ENCODE measurements around the gene FAM162A.

The FAM162A gene

GRCh38 chr3:122451371-122451770 lies 67.4 kb downstream of the FAM162A start:
- Histone ChIP-seq H3K4me2 (ENCODE audit: low read length) (no peak overlapping the region), H3K36me3 (replicated peaks; ENCODE audit: low read depth, low read length) (peaks cover 26% of the 10 kb centered on the region), H3K4me3 (ENCODE audit: low read length) (no peak overlapping the region), H3K27ac (ENCODE audit: low read length) (no peak overlapping the region), H3K9me3 (ENCODE audit: insufficient read depth, low read length) (no peaks in the 10 kb centered on the region), H3K4me1 (ENCODE audit: low read length) (peaks cover 3% of the 10 kb centered on the region), H2AFZ (ENCODE audit: low read depth, low read length) (no peak overlapping the region), H3K9ac (ENCODE audit: low read length) (no peak overlapping the region), H3K79me2 (ENCODE audit: low read length) (no peaks in the 10 kb centered on the region), H4K20me1 (ENCODE audit: insufficient read depth, low read length) (no peaks in the 10 kb centered on the region), H3K27me3 (ENCODE audit: low read depth, low read length) (no peaks in the 10 kb centered on the region)
- TF ChIP-seq, protein P1, sequence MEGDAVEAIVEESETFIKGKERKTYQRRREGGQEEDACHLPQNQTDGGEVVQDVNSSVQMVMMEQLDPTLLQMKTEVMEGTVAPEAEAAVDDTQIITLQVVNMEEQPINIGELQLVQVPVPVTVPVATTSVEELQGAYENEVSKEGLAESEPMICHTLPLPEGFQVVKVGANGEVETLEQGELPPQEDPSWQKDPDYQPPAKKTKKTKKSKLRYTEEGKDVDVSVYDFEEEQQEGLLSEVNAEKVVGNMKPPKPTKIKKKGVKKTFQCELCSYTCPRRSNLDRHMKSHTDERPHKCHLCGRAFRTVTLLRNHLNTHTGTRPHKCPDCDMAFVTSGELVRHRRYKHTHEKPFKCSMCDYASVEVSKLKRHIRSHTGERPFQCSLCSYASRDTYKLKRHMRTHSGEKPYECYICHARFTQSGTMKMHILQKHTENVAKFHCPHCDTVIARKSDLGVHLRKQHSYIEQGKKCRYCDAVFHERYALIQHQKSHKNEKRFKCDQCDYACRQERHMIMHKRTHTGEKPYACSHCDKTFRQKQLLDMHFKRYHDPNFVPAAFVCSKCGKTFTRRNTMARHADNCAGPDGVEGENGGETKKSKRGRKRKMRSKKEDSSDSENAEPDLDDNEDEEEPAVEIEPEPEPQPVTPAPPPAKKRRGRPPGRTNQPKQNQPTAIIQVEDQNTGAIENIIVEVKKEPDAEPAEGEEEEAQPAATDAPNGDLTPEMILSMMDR (IDR thresholded peaks at IDR 0.05; ENCODE audit: low read depth, low read length), result no peak
- TF ChIP-seq EZH2phosphoT487 (IDR thresholded peaks at IDR 0.05; ENCODE audit: low read depth), result no peak

GRCh38 chr3:122456074-122456473 lies 72.1 kb downstream of the FAM162A start:
- no peak overlapping the region for H3K4me3 ChIP-seq (ENCODE audit: low read length)
- peaks cover 38% of the 10 kb centered on the region for H3K36me3 ChIP-seq (replicated peaks; ENCODE audit: low read depth, low read length)
- H3K27ac ChIP-seq (ENCODE audit: low read length), result no peak overlapping the region
- no peaks in the 10 kb centered on the region for H4K20me1 ChIP-seq (ENCODE audit: insufficient read depth, low read length)
- no peaks in the 10 kb centered on the region for H3K9me3 ChIP-seq (ENCODE audit: insufficient read depth, low read length)
- no peaks in the 10 kb centered on the region for H3K79me2 ChIP-seq (ENCODE audit: low read length)
- no peak overlapping the region for H3K9ac ChIP-seq (ENCODE audit: low read length)
- no peak overlapping the region for H3K4me2 ChIP-seq (ENCODE audit: low read length)
- H3K4me1 ChIP-seq (ENCODE audit: low read length), result peaks cover 9% of the 10 kb centered on the region
- no peaks in the 10 kb centered on the region for H3K27me3 ChIP-seq (ENCODE audit: low read depth, low read length)
- TF ChIP-seq, protein P1 (IDR thresholded peaks at IDR 0.05; ENCODE audit: low read depth, low read length), result no peak
- TF ChIP-seq EZH2phosphoT487 (IDR thresholded peaks at IDR 0.05; ENCODE audit: low read depth), result no peak
- H2AFZ ChIP-seq (ENCODE audit: low read depth, low read length), result no peak overlapping the region

- H3K9me3 ChIP-seq (ENCODE audit: insufficient read depth, low read length), result no peaks in the 10 kb centered on the region
- H3K27ac ChIP-seq (ENCODE audit: low read length), result no peak overlapping the region
- H3K4me1 ChIP-seq (ENCODE audit: low read length), result peaks cover 9% of the 10 kb centered on the region
- peaks cover 46% of the 10 kb centered on the region for H3K36me3 ChIP-seq (replicated peaks; ENCODE audit: low read depth, low read length)
- TF ChIP-seq, protein P1 (IDR thresholded peaks at IDR 0.05; ENCODE audit: low read depth, low read length), result no peak
- TF ChIP-seq EZH2phosphoT487 (IDR thresholded peaks at IDR 0.05; ENCODE audit: low read depth), result no peak
- no peak overlapping the region for H3K9ac ChIP-seq (ENCODE audit: low read length)
- no peak overlapping the region for H2AFZ ChIP-seq (ENCODE audit: low read depth, low read length)
- H3K79me2 ChIP-seq (ENCODE audit: low read length), result no peaks in the 10 kb centered on the region
- H3K27me3 ChIP-seq (ENCODE audit: low read depth, low read length), result no peaks in the 10 kb centered on the region
- no peak overlapping the region for H3K4me2 ChIP-seq (ENCODE audit: low read length)
- H3K4me3 ChIP-seq (ENCODE audit: low read length), result no peak overlapping the region
- H4K20me1 ChIP-seq (ENCODE audit: insufficient read depth, low read length), result no peaks in the 10 kb centered on the region
Measured at GRCh38 chr3:122457706-122458105, 73.7 kb downstream of the FAM162A start.

DNA sequence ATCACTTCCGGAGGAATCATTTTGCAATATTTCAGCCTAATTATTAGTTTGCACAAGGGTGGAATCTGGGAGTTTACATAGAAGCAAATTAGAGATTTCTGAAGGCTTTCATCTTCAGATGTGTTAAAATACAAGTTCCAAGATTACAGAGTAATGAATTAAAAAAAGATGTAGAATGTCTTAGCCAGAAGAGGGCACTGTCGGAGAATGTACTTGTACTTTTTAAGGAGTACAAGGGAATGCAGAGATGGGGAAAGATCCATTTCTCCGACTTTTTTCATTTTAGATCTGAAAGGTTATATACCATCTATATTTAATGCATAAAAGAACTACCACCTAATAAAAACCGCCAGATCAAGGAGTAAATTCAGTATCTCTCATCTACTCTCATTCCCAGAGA lies 75.0 kb downstream of the FAM162A start:
- H3K79me2 ChIP-seq (ENCODE audit: low read length), result no peaks in the 10 kb centered on the region
- H3K36me3 ChIP-seq (replicated peaks; ENCODE audit: low read depth, low read length), result peaks cover 43% of the 10 kb centered on the region
- H3K4me1 ChIP-seq (ENCODE audit: low read length), result peaks cover 9% of the 10 kb centered on the region
- H3K27me3 ChIP-seq (ENCODE audit: low read depth, low read length), result no peaks in the 10 kb centered on the region
- H3K4me3 ChIP-seq (ENCODE audit: low read length), result no peak overlapping the region
- H3K9me3 ChIP-seq (ENCODE audit: insufficient read depth, low read length), result no peaks in the 10 kb centered on the region
- H2AFZ ChIP-seq (ENCODE audit: low read depth, low read length), result no peak overlapping the region
- TF ChIP-seq EZH2phosphoT487 (IDR thresholded peaks at IDR 0.05; ENCODE audit: low read depth), result no peak
- TF ChIP-seq, protein P1 (IDR thresholded peaks at IDR 0.05; ENCODE audit: low read depth, low read length), result peak; percentile 76
- H4K20me1 ChIP-seq (ENCODE audit: insufficient read depth, low read length), result no peaks in the 10 kb centered on the region
- no peak overlapping the region for H3K4me2 ChIP-seq (ENCODE audit: low read length)
- H3K9ac ChIP-seq (ENCODE audit: low read length), result no peak overlapping the region
- H3K27ac ChIP-seq (ENCODE audit: low read length), result no peak overlapping the region
